Fibroblast of skin of right quadriceps (primary cell): ENCODE results near the gene RAD51B.
A peak's percentile ranks its signal among the peaks of the same experiment; 100 is the strongest.

ENCODE experiments used
- DNase-seq: peaks from one replicate; pipeline ENCODE4 v3.0.0-alpha.2; 2013

Gene RAD51B

DNA sequence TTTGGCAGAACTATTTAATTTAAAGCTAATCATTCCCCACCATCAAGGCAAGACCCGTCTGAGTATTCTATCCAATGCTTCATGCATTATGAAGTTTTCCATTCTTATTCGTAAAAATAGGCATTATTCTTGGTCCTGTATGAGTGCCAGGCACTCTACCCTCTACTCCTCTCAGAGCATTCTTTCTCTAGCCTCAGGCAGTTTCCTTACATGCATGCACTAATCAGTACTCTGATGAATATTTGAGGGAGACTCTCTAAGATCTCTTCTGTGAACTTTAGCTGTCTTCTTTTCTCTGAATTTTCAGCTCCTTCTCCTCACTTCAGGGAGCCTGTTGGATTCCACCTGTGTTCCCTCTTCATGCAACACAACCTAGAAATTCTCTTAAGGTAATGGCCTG lies 334.7 kb downstream of the RAD51B start:
- no peak for DNase-seq

DNA sequence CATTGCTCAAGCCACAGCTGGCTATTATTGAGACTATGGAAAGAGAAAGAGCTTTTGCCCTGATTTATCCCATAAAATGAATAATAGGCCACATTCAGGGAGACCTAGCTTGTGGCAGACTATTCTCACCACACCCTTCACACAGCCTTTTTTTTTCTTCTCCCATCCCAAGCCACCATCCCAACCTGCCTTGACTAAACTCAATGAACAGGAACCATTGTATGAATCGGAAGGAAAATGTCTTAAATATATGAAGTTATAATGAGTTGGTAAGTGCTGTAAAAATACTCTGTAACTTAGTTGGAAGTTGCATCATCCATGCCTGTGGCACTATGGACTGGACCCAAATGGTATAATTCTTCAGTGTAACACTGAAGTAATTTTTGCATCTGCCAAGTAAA lies 338.4 kb downstream of the RAD51B start:
- peak; percentile 67 for DNase-seq

DNA sequence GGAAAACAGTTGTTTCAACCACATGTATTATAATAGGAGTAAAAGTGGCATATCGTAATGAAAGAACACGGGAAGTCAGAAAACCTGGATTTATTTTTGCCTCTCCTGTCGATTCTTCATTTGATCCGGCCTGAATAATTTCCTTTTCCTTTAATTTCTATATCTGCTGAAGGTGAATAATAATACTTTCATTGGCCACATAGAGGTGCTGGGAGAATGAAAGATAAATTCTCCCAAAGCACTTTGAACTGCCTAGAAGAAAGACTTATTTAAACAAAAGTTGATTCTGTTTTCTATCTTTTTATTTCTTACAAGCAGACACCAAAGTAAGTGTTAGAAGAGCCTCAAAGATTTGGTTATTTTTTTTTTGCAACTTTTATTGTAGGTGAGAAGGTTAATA lies 339.1 kb downstream of the RAD51B start:
- no peak for DNase-seq

DNA sequence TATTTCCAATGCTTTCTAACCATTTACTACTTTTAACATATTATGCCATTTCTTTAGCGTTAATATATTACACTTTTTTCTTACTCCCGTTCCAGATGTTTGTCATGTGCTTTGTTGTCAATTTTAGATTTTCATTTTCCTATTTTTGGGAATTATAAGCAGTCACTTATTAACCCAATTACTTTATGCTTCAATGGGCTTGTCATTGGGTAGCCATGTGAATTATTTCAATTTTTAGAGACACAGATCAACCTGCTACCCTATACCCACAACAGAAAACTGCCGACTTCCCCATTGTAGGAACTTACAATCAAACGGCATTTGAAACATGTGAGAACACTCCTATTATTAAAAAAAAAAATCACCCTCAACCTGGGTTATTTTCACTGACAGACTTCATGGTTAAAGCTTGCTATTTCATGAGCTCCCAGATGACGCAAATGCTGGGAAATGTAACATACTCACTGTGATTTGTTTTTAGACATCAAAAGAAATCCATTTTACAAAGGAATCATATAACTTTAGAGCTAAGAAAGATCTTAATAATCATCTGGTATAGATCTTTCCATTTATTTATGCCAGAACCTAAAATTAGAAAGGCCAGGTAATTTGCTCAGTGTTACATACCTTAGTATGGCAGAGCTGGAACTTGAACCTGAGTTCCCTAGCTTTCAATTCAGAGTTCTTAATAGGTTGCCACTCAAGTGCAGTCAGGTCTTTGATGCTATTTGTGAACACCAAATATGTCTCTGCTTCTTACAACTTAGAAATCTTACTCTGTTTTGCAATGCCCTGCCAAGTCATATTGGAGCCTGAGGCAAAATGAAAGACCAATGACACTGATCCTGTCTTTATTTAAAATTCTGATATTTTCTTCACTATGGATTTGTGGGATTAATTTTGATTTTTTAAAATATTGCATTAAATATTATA lies 340.4 kb downstream of the RAD51B start:
- peak; percentile 34 for DNase-seq

DNA sequence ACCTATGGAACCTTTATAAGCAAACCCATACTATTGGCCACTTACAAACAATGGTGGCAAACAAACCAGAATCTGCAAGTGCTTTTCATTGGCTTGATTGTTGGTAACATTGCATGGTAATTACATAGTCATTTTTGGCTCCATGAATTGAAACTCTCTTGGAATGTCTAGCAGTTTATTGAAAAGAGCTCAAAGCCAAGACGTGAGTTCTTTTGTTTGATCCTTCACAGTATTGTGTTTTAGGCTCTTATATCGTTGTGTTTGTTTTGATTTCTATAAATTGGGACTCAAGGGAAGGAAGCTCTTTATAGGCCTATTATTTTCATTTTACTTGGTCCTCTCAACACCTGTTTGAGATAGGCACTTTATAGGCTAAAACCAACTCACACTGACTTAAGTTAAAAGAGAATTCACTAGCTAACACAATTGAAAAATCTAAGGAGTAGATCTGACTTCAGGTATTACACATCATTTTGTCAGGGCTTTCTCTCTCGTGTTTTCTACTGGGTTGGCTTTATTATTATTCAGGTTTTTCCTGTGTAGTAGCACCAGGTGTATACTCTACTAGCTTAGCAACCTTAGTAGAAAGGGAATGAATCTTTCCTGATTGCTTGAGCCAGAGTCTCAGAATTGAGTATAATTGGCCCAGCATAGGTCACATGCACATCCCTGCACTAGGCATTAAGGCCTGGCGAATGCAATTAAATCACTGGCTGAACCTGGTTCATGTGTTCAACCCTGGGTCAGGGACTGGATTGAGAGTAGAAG lies 341.4 kb downstream of the RAD51B start:
- no peak for DNase-seq

DNA sequence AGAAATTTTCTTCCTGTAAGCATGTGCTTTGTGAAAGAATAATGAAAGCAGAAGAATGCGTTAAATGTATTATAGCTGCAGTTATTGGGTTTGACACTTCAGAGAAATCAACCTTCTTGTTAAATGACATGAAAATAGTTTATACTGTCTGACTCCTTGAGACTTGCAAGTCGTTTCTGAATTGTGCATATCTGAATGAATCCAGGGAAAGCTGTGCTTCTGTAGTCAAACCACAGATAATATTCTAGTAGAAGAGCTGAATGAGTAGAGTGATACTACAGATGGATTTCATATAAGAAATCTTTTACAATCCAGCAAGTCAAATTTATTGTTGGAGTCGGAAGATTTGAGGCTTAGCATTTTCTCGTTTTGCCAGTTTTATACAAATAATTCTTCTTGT lies 343.3 kb downstream of the RAD51B start:
- no peak for DNase-seq

DNA sequence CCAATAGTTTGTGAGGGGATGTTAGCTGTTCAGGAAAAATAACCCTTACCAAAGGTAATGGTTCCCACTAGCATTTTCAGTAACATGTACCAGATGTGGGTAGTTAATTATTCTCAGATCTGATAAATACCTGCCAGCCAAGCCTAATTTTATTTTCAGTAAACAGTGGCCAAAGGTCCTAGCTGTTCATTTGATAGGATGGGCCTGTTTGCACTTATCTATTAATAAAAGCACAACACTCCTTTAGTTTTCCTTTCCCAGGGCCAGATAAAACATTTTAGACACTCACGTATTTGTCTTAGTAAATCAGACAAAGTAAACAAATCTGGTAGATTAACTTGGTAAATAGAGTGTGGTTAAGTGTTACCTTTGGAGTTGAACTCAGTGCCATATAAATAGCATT lies 345.1 kb downstream of the RAD51B start:
- DNase-seq = no peak

DNA sequence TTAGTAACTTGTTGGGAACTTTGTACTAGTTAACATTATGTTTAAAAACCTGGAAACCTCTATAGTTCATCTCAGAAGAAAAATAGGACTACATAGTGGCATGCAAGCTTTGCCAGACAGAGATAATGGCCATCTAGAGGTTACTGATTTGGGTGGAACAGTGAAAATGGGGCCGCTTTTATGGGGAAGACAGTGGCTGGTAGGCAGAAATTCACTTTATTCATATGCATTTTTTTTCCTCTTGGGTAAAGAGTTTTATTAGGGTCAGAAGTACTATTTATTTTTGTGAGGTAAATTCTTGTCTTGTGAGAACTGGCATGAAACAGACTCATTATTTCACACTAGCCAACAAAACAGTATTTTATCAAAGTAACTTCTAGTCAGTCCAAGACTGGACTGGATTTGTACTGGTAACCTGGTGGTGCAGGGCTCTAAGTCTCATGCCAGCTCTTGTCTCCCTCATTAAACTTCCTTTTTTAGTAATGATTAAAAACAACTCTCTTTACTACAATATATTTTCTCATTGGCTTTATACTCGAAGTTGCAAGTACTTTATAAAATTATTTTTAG lies 345.8 kb downstream of the RAD51B start:
- no peak for DNase-seq

DNA sequence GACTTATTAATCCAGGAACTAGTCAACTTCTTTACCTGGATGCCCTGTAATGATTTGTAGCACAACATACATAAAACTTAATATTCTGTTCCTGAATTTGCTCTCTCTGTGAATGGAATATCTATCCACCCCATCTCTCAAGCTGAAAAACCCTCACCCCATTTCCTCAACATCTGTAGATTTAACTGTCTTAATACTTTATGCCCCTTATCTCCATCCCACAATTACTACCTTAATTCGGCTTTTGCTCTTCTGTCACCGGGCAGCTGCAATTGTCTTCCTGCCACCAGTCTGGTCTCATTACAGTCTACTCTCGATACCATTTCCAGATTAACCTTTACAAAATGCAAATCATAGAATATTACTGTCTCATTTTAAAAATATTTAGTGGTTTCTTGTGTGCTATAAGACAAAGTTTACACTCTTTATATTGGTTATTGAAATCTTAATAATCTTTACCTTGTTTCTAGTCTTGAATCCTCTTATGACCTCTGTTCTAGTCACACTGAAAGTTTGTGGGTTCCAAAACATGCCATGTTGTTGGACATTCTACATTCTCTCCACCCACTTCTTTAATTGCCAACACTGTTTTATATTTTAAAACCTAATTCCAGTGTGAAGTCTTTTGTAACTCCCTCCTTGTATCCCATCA lies 347.3 kb downstream of the RAD51B start:
- no peak for DNase-seq

DNA sequence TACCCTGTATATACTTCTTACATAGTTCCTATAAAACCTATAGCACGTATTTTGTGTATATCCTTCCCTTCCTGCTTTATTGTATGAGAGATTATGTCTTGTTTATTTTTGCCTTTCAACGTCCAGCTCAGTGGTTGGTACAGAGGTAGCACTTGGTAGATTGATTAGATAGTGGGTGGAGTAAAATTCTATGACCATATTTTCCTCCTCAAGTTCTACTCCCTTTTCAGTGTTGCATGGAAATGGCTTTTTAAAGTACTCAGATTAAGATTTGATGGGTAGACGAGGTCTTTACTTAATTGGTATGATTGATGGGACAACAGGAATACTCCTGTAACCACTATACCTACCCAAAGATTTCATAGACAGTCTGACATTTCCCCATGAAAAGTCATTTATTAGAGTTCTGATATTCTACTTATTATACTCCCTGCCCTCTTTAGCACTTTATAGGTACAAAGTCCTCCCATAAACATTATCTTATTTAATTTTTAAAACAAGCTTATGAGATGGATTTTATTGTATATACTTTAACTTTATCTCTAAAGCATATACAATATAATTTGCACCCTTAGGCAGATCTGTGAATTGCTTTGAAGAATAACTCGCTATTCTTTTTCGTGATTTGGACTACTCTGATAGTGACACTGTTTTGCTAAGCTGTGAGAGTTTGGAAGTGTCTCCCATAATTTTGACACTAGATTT lies 348.0 kb downstream of the RAD51B start:
- DNase-seq = no peak

DNA sequence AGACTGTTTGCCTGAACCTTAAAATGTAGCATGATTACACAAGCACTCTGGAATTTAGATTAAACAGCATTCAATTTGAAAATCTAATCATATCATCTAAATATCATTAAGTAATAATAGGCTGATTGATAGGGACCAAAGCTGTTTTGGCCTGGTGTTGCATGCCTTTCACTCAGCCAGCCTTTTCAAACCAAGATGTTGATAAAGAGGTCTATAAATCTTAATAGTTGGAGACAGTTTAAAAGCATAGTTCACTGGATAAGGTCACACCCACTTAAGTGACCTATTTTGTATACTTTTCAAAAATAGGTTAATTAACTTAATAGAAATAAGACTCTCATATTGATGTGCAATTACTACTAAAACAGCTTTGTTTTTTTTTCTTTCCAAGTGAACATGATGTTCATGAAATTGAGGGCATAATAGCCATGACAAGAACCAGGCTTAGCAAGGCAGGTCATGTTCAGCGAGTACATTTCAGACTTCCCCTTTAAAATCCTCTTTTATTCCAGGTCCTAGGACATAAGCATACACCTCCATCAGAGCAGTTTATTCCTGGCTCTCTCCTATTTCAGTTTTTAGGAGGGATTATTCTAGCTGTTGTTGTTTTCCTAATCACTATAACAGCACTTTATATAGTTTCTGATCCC lies 349.0 kb downstream of the RAD51B start:
- DNase-seq = no peak

DNA sequence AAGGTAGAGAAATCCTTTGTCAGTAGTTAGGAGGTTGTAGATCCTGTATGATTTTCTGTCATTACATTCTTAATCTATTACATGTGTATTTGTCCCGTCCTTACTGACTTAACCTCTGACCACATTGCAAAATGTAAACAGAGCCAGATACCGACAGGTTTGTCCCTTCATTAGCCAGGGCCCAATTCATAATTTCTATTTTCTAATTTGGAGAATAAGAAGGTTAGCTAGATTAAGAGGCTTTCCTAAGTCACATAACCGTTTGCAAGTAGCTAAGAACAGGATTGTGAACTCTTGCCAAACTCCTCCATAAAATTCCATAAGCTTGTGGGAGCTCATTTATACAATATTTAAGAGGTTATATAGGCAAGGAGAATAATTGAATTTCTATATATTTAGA lies 352.6 kb downstream of the RAD51B start:
- no peak for DNase-seq

DNA sequence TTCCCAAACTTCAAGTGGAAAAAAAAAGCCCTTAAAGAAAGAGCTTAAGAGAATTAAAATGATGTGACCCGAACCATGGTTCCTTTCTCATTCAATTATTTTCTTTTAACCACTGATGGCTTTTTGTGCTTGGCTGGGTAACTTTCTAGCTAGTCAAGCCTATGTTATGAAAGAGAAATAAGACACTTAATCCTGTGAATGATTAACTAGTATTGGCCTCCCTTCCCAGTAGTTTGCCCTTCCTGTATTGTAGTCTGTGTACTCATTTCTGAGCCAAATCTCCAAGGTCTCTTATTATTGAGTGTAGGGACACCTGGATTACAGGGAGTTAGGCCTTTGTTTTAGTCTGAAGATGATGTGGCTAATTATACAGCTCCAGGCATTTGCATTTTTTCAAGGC lies 353.0 kb downstream of the RAD51B start:
- DNase-seq = no peak

DNA sequence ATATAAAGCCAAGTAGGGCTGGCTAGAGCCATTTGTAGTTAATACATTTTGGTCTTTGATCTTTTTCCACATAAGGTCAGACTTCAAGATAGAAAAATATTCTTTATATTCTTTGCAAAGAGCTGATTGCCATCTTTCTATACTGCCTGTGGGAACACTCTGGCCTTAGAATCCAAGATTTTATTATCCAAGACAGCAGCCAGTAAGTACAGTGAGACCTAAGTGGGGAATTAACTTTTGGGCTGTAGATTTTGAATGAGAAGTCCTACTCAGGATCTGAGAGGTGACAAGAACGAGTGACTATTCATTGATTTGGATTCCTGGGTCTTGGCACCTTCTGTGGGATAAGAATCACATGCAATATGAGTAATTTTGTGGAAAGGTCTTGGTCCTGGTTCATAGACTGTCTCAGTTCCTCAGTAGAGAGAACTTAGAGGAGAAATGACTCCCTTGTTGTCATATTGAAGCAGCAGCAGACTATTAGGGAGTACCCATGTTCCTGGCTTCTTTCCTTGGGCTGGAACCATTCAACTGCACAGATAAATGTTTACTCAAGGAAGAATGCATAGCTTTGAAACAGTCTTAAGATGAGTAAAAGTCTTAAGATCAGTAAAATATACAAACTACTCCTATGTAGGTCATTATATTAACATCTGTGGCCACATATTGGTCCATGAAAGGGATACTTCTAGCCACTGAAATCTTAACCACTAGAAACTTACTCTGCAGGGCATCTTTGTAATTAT lies 353.8 kb downstream of the RAD51B start:
- DNase-seq = no peak

DNA sequence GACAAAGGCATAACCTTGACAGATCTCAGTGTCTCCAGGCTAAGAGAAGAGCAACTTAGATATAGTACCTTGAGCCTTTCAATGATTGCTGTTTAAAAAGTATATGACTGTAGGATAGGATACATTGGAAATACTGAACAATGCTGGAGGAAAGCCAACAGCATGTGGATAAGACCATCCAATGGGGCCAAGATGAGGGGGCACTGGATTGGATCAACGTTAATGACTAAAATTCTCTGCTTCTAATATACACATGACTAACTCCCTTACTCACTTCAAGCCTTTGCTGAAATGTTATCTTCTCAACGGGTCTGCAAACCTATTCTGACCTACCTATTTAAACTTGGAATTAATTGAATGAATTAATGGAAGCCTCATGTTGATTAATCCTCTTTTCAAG lies 354.9 kb downstream of the RAD51B start:
- no peak for DNase-seq

DNA sequence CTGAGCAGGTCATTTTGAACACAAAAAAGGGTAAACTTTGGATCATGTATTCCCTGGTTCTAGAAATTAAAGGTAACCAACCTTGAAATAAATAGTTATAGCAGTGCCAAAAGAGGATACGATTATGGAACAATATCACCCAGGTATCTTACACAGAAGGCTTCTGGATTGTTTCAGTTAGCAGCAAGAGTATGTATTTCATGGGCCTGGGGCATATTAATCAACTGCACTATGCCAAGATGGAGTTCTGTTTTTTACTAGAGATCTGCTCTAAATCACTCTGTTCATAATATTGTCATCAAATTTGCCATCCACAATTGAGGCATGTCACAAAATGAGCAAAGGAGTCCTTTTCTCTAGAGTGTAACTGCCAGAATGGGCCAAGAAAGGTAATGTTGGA lies 357.1 kb downstream of the RAD51B start:
- no peak for DNase-seq

DNA sequence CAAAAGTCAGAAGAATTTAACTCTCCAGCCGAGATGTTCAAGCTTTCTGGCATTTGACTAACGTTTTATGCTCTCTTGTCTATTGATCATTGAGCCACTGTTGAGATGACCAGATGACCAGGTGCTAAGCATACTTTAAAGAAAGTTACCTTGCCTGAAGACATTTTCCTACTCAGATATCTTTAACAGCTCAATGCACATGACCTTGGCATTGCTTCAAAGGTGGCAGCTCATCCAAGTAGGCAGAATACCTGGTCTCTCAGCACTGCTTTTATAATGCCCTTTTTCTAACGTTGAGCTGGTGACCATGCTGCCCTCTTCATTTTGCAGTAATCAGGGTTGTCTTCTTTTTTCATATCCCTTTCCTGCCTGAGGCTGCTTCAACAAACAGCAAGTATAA lies 358.1 kb downstream of the RAD51B start:
- DNase-seq = no peak

DNA sequence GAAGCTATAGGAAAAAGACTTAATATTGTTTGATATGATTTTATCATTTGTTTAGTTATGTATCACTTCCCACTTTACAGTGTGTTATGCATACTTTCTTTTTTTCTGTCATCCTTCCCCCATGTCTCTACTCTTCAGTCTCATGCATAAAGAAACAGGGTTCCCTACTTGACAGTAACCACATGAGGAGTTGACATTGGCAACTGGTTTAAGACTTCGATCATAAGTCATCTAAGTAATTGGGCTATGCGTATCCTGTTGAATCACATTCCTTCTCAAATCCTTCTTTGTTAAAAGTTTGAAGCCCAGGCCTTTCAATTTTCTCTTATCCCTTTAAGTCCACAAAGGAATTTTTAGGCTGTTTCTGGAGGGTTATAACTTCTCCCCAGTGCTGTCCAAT lies 358.7 kb downstream of the RAD51B start:
- DNase-seq = peak; percentile 34

DNA sequence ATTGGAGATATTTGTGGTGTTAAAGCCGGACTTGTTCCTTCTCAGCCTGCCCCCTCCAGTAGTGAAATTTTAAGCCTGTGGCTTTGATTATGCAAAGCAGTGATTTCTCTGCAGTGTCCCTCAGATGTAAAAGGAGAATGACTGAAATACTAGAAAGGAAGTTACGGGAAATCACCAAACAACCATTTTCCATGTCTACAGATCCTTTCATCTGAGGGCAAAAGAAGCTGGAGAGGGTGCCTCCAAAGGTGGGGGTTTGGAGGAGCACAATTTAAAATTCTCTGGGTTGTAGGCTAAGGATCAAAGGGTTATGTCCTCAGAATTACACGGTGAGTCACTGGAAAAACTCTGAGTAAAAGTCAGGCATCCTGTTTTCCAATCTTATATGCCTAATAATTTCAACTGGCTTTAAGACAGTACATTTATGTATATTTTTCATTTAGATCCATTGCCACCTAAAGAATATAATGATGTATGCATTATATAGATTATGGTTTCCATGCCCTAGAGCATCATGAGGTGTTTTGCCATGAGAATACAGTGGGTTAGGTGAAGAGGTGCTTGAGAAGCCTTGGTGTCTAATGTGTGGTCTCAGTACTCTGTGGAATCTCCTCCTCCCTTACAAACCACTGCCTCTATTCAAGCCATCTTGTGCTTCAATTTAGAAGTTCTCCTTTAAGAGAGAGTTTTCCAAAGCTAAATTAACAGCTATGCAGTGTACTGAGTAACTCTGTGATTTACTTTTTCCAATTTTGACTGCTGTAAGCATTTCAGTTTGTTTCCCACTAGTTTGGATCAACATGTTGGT lies 362.1 kb downstream of the RAD51B start:
- peak; percentile 59 for DNase-seq

DNA sequence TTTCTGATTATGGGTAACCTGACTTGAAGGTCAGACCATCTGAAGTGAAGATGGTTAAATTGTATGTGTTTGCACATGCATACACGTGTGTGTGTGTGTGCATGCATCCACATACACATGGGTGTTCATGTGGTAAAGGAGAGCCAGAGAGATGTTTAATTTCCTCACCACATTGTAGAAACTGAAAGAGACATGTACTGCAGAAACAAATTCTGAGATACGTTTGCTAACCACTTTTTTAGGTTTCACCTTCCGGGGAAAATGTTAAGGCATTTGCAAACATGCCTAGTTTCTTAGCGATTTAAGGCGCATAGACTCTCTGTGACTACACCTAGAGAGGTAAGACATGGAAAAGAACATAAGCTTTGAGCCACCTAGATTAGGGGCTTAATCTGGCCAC lies 362.9 kb downstream of the RAD51B start:
- no peak for DNase-seq
